SU-DHL-6 (cell line): ENCODE results near the gene ITFG1.
A peak's percentile ranks its signal among the peaks of the same experiment; 100 is the strongest.

Source experiments
- H2AFZ ChIP-seq: fragments of 200-600 bp; sonication (generic); 2 replicates; pipeline ENCODE4 v1.6.1; 2014; ENCODE audit warnings: low read depth, mild to moderate bottlenecking, moderate library complexity, mixed read lengths, antibody characterized with exemption, low read length; ENCODE audit not compliant: severe bottlenecking
- H3F3A ChIP-seq: fragments of 200-600 bp; shearing (Covaris generic); 2 replicates; pipeline ENCODE4 v1.6.0; 2016; ENCODE audit warnings: antibody characterized with exemption, mild to moderate bottlenecking; ENCODE audit not compliant: insufficient read depth
- H3K27ac ChIP-seq: fragments of 200-600 bp; sonication (generic); 2 replicates; pipeline ENCODE4 v1.5.1; 2016; ENCODE audit warnings: low read depth, mild to moderate bottlenecking, low read length, moderate library complexity, mixed read lengths
- H3K27me3 ChIP-seq: fragments of 200-600 bp; sonication (generic), shearing (Covaris generic); 2 replicates; pipeline ENCODE4 v1.6.0; 2014; ENCODE audit warnings: mild to moderate bottlenecking, low read length
- H3K36me3 ChIP-seq: fragments of 200-600 bp; sonication (generic); 2 replicates; pipeline ENCODE4 v1.6.1; 2014; ENCODE audit warnings: mild to moderate bottlenecking, low read length, mixed read lengths
- H3K4me2 ChIP-seq: fragments of 300-600, 200-600 bp; shearing (Covaris generic), sonication (generic); 2 replicates; pipeline ENCODE4 v1.6.0; 2014; ENCODE audit warnings: low read length, low read depth, mild to moderate bottlenecking; ENCODE audit not compliant: poor library complexity, severe bottlenecking
- H3K4me3 ChIP-seq: fragments of 200-600 bp; sonication (generic); 2 replicates; pipeline ENCODE4 v1.5.1; 2014; ENCODE audit warnings: antibody characterized with exemption, low read length, mild to moderate bottlenecking, mixed read lengths; ENCODE audit not compliant: insufficient read depth, poor library complexity, severe bottlenecking
- H3K79me2 ChIP-seq: fragments of 200-600 bp; sonication (generic); 2 replicates; pipeline ENCODE4 v1.6.1; 2014; ENCODE audit warnings: mild to moderate bottlenecking, low read length, moderate library complexity; ENCODE audit not compliant: insufficient read depth
- H3K9ac ChIP-seq: fragments of 200-600 bp; sonication (generic); 2 replicates; pipeline ENCODE4 v1.7.0; 2014; ENCODE audit warnings: mild to moderate bottlenecking, low read length
- H3K9me2 ChIP-seq: fragments of 200-600 bp; sonication (generic); replicated peaks from 2 replicates; pipeline ENCODE4 v1.6.1; 2014; ENCODE audit warnings: low read length; ENCODE audit not compliant: insufficient read depth
- H3K9me3 ChIP-seq: fragments of 200-600 bp; sonication (generic); 2 replicates; pipeline ENCODE4 v1.6.1; 2014; ENCODE audit warnings: low read length, mixed read lengths; ENCODE audit not compliant: insufficient read depth
- H4K20me1 ChIP-seq: fragments of 200-600 bp; sonication (generic); 2 replicates; pipeline ENCODE4 v1.6.1; 2014; ENCODE audit warnings: low read depth, mild to moderate bottlenecking, antibody characterized with exemption, low read length, moderate library complexity, mixed read lengths
- CTCF ChIP-seq: fragments of 200-600 bp; sonication (generic); IDR thresholded peaks from one replicate; pipeline ENCODE4 v1.5.1; 2017; ENCODE audit warnings: antibody characterized with exemption, mild to moderate bottlenecking, low read length, moderate library complexity; ENCODE audit not compliant: insufficient read depth, poor library complexity, severe bottlenecking
- EZH2phosphoT487 ChIP-seq: fragments of 200-600 bp; sonication (generic), shearing (Covaris generic); conservative IDR thresholded peaks from 2 replicates; pipeline ENCODE4 v1.6.1; 2018; ENCODE audit warnings: mild to moderate bottlenecking, antibody characterized with exemption, low read length, moderate library complexity, mixed read lengths

ITFG1 gene

GRCh38 chr16:47460711-47461597 lies at the start of gene ITFG1, which contains the start of gene PHKB:
ITFG1 (minus strand) TSS chr16:47461063; CDS start chr16:47461045, 18 bp downstream.
PHKB (plus strand) TSS chr16:47461331; CDS start chr16:47461351, 20 bp downstream.
- Histone ChIP-seq H3K27me3 (no peaks in the 10 kb centered on the region), H3K4me2 (peak within 1 kb of the TSS; percentile 77), H3K9me3 (no peaks in the 10 kb centered on the region), H3K79me2 (peaks cover 58% of the 10 kb centered on the region), H3K36me3 (peaks cover 10% of the 10 kb centered on the region), H3K9me2 (no peaks in the 10 kb centered on the region), H3F3A (peaks cover 37% of the 10 kb centered on the region), H2AFZ (peak within 1 kb of the TSS; percentile 33), H3K4me3 (peak within 1 kb of the TSS; percentile 83), H4K20me1 (no peaks in the 10 kb centered on the region), H3K27ac (peak within 1 kb of the TSS; percentile 82), H3K9ac (peak within 1 kb of the TSS; percentile 88)
- TF ChIP-seq CTCF (no peak), EZH2phosphoT487 (no peak)

- H2AFZ ChIP-seq = no peak overlapping the region
- H3K27ac ChIP-seq = no peak overlapping the region
- H3K4me2 ChIP-seq = no peak overlapping the region
- H3K9me2 ChIP-seq = no peaks in the 10 kb centered on the region
- no peaks in the 10 kb centered on the region for H3K27me3 ChIP-seq
- no peak overlapping the region for H3K9ac ChIP-seq
- H3K4me3 ChIP-seq = no peak overlapping the region
- no peaks in the 10 kb centered on the region for H3K9me3 ChIP-seq
- H3K79me2 ChIP-seq = no peaks in the 10 kb centered on the region
- H3K36me3 ChIP-seq = peaks cover 35% of the 10 kb centered on the region
- H3F3A ChIP-seq = 0 out of 2 replicates have a peak, but pooled peaks cover 3% of the 10 kb centered on the region
- TF ChIP-seq CTCF = no peak
- no peak for TF ChIP-seq EZH2phosphoT487
- no peaks in the 10 kb centered on the region for H4K20me1 ChIP-seq
These were observed 46.8 kb upstream of the ITFG1 start for GRCh38 chr16:47507701-47508100.

GRCh38 chr16:47506800-47507199 lies 45.9 kb upstream of the ITFG1 start:
- no peaks in the 10 kb centered on the region for H3K9me3 ChIP-seq
- H3K4me2 ChIP-seq = peak overlapping the region; percentile 16
- H3K36me3 ChIP-seq = peaks cover 32% of the 10 kb centered on the region

More at GRCh38 chr16:47506800-47507199, 45.9 kb upstream of the ITFG1 start:
- H3K27ac ChIP-seq = peak overlapping the region; percentile 46
- H2AFZ ChIP-seq = no peak overlapping the region
- H3K27me3 ChIP-seq = no peaks in the 10 kb centered on the region
- no peak overlapping the region for H3K9ac ChIP-seq
- H4K20me1 ChIP-seq = no peaks in the 10 kb centered on the region
- no peak for TF ChIP-seq EZH2phosphoT487
- TF ChIP-seq CTCF = no peak
- 0 out of 2 replicates have a peak, but pooled peaks cover 3% of the 10 kb centered on the region for H3F3A ChIP-seq
- no peak overlapping the region for H3K4me3 ChIP-seq
- H3K9me2 ChIP-seq = no peaks in the 10 kb centered on the region
- H3K79me2 ChIP-seq = no peaks in the 10 kb centered on the region
